H9 (cell line): Measurements from ENCODE around the gene RNF214. TPM values are rescaled to one million over a fixed set of nuclear protein-coding genes. Genes with fewer than 3 reads are reported as not detected.

Source experiments
- DNase-seq: peaks from one replicate; pipeline ENCODE4 v3.0.0-alpha.2; 2017
- H2AFZ ChIP-seq: one replicate; pipeline ENCODE4 v1.6.1; 2013; ENCODE audit warnings: mild to moderate bottlenecking, low read length, control low read depth, moderate library complexity
- H2AK5ac ChIP-seq: 2 replicates; pipeline ENCODE4 v1.6.1; 2013; ENCODE audit warnings: low read length, control low read depth, mixed read lengths; ENCODE audit not compliant: insufficient read length
- H2BK120ac ChIP-seq: one replicate; pipeline ENCODE4 v1.6.1; 2013; ENCODE audit warnings: low read depth, mild to moderate bottlenecking, low read length, control low read depth, inconsistent platforms; ENCODE audit not compliant: poor library complexity, severe bottlenecking
- H2BK12ac ChIP-seq: 2 replicates; pipeline ENCODE4 v1.6.1; 2013; ENCODE audit warnings: low read length, control low read depth, mixed read lengths, low read depth; ENCODE audit not compliant: insufficient read length
- H2BK15ac ChIP-seq: 2 replicates; pipeline ENCODE4 v1.6.1; 2013; ENCODE audit warnings: low read depth, low read length, control low read depth
- H2BK20ac ChIP-seq: one replicate; pipeline ENCODE4 v1.6.1; 2013; ENCODE audit warnings: low read depth, mild to moderate bottlenecking, low read length, control low read depth, inconsistent platforms; ENCODE audit not compliant: poor library complexity, severe bottlenecking
- H2BK5ac ChIP-seq: 2 replicates; pipeline ENCODE4 v1.6.1; 2013; ENCODE audit warnings: low read length, control low read depth, mixed read lengths; ENCODE audit not compliant: insufficient read length
- H3K14ac ChIP-seq: 2 replicates; pipeline ENCODE4 v1.6.1; 2013; ENCODE audit warnings: low read length, control low read depth; ENCODE audit not compliant: insufficient read depth
- H3K18ac ChIP-seq: 2 replicates; pipeline ENCODE4 v1.6.1; 2013; ENCODE audit warnings: low read depth, mild to moderate bottlenecking, mixed read lengths, low read length, control low read depth; ENCODE audit not compliant: insufficient read length
- H3K23ac ChIP-seq: 2 replicates; pipeline ENCODE4 v1.6.1; 2013; ENCODE audit warnings: low read length, control low read depth, mixed read lengths, low read depth; ENCODE audit not compliant: insufficient read length
- H3K23me2 ChIP-seq: 2 replicates; pipeline ENCODE4 v1.6.1; 2013; ENCODE audit warnings: low read depth, mild to moderate bottlenecking, mixed read lengths, low read length, control low read depth; ENCODE audit not compliant: insufficient read length, poor library complexity, severe bottlenecking
- H3K27ac ChIP-seq: 2 replicates; pipeline ENCODE4 v1.5.1; 2013; ENCODE audit warnings: low read length, control low read depth, mixed read lengths, low read depth; ENCODE audit not compliant: insufficient read length
- H3K27me3 ChIP-seq: 2 replicates; pipeline ENCODE4 v1.6.1; 2013; ENCODE audit warnings: low read length, control low read depth, inconsistent platforms; ENCODE audit not compliant: insufficient read depth
- H3K4ac ChIP-seq: 2 replicates; pipeline ENCODE4 v1.6.1; 2013; ENCODE audit warnings: low read depth, mild to moderate bottlenecking, control low read depth, inconsistent platforms, low read length, moderate library complexity
- H3K4me1 ChIP-seq: 2 replicates; pipeline ENCODE4 v1.6.1; 2013; ENCODE audit warnings: low read length, control low read depth, inconsistent platforms; ENCODE audit not compliant: insufficient read depth
- H3K4me2 ChIP-seq: 2 replicates; pipeline ENCODE4 v1.6.1; 2013; ENCODE audit warnings: low read length, control low read depth, mixed read lengths; ENCODE audit not compliant: insufficient read length, insufficient read depth
- H3K56ac ChIP-seq: 2 replicates; pipeline ENCODE4 v1.6.1; 2013; ENCODE audit warnings: low read depth, mild to moderate bottlenecking, mixed read lengths, low read length, control low read depth; ENCODE audit not compliant: insufficient read length
- H3K79me1 ChIP-seq: 2 replicates; pipeline ENCODE4 v1.6.1; 2013; ENCODE audit warnings: low read depth, mild to moderate bottlenecking, moderate library complexity, low read length, control low read depth, inconsistent platforms; ENCODE audit not compliant: insufficient read depth, poor library complexity, severe bottlenecking
- H3K79me2 ChIP-seq: 2 replicates; pipeline ENCODE4 v1.6.1; 2013; ENCODE audit warnings: low read length, control low read depth, inconsistent platforms; ENCODE audit not compliant: insufficient read depth
- H3K9ac ChIP-seq: 2 replicates; pipeline ENCODE4 v1.6.1; 2013; ENCODE audit warnings: low read length, control low read depth, mixed read lengths; ENCODE audit not compliant: insufficient read length; ENCODE audit errors: extremely low read depth
- H3K9me3 ChIP-seq: one replicate; pipeline ENCODE4 v1.6.1; 2013; ENCODE audit warnings: low read depth, low read length, inconsistent platforms; ENCODE audit not compliant: control insufficient read depth
- H3T11ph ChIP-seq: one replicate; pipeline ENCODE4 v1.6.1; 2013; ENCODE audit warnings: mild to moderate bottlenecking, low read length, control low read depth, inconsistent platforms
- H4K20me1 ChIP-seq: one replicate; pipeline ENCODE4 v1.6.1; 2013; ENCODE audit not compliant: control insufficient read depth, insufficient read length, insufficient read depth
- H4K5ac ChIP-seq: 2 replicates; pipeline ENCODE4 v1.6.1; 2013; ENCODE audit warnings: low read depth, mild to moderate bottlenecking, mixed read lengths, low read length, control low read depth; ENCODE audit not compliant: insufficient read length
- H4K8ac ChIP-seq: replicated peaks from 2 replicates; pipeline ENCODE4 v1.6.1; 2013; ENCODE audit warnings: low read length, control low read depth, mixed read lengths, low read depth; ENCODE audit not compliant: insufficient read length
- H4K91ac ChIP-seq: 2 replicates; pipeline ENCODE4 v1.6.1; 2013; ENCODE audit warnings: low read depth, mild to moderate bottlenecking, moderate library complexity, mixed read lengths, low read length, control low read depth; ENCODE audit not compliant: insufficient read length
- H3K27ac Mint-ChIP-seq, 3 experiments: 2 replicates in 2 of 3; 3 replicates in 1 of 3; pipeline ENCODE4 v1.8.0; 2020 to 2021; ENCODE audit warnings: mixed read lengths in 3 of 3, mild to moderate bottlenecking in 1 of 3, moderate library complexity in 1 of 3
- H3K27me3 Mint-ChIP-seq: 2 replicates; pipeline ENCODE4 v1.8.0; 2021; ENCODE audit warnings: low read depth, mild to moderate bottlenecking, moderate library complexity, mixed read lengths
- H3K36me3 Mint-ChIP-seq, 3 experiments: 2 replicates in 2 of 3; 3 replicates in 1 of 3; pipeline ENCODE4 v1.8.0; 2020 to 2021; ENCODE audit warnings: low read depth in 3 of 3, mixed read lengths in 3 of 3; ENCODE audit not compliant: insufficient read depth in 1 of 3
- H3K4me1 Mint-ChIP-seq, 2 experiments: 2 replicates each; pipeline ENCODE4 v1.8.0; 2020; ENCODE audit warnings: mixed read lengths in 2 of 2
- H3K4me3 Mint-ChIP-seq, 2 experiments: 2 replicates in 1 of 2; 3 replicates in 1 of 2; pipeline ENCODE4 v1.8.0; 2020 to 2021; ENCODE audit warnings: mild to moderate bottlenecking in 2 of 2, mixed read lengths in 2 of 2, moderate library complexity in 1 of 2
- H3K9me3 Mint-ChIP-seq, 2 experiments: 2 replicates in 1 of 2; 3 replicates in 1 of 2; pipeline ENCODE4 v1.8.0; 2020; ENCODE audit warnings: mild to moderate bottlenecking in 2 of 2, mixed read lengths in 2 of 2, moderate library complexity in 1 of 2
- WGBS: extraction: QIAGEN DNeasy Blood & Tissue Kit; methylation state at CpG from one replicate; pipeline ENCODE4 v1.1.7; 2013; ENCODE audit warnings: missing lambda C conversion rate, low lambda C conversion rate, mixed read lengths; ENCODE audit not compliant: insufficient read length; ENCODE audit errors: extremely low coverage; 5-methylcytosine and 5-hydroxymethylcytosine counted together
- total RNA-seq: library from RNA; stranded (reverse); gene quantifications from 2 replicates; pipeline ENCODE4 v1.2.1, GENCODE V29; 2021
- TF ChIP-seq, protein P1 (sequence below): fragments of 200-600 bp; sonication (generic); conservative IDR thresholded peaks from 3 replicates; pipeline ENCODE4 v1.8.0; 2021; ENCODE audit warnings: antibody characterized with exemption, mild to moderate bottlenecking

RNF214 gene
- total RNA-seq, 1 experiment from 2014 or later = 26.0 TPM

DNA sequence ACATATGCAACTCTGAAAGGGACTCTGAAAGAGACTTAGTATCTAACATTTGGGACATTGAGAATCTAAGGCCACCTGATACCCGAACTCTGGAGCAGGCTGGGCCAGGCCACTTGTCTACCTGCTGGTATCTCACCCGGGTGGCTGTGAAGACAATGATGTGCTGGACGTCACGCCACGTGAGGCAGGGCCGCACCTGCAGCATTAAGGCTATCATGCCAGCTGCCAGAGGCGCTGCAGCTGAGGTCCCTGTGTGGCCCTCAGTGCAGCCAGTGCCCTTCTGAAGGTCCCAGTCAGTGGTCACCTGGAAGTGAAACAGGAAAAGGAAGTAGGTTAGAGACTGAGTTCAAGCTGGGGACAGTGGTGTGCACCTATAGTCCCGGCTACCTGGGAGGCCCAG, 13.0 kb upstream of the RNF214 start:
- no peaks in the 10 kb centered on the region for H3K9me3 ChIP-seq
- no peaks in the 10 kb centered on the region for H3K79me2 ChIP-seq
- no peak overlapping the region for H3K4me2 ChIP-seq
- Mint-ChIP-seq H3K9me3 (no peaks in the 10 kb centered on the region), H3K27me3 (no peaks in the 10 kb centered on the region), H3K27ac (no peak overlapping the region), H3K36me3 (peaks cover 9 to 67% (median 39%) of the 10 kb centered on the region in 3 experiments), H3K4me3 (no peak overlapping the region), H3K4me1 (peaks cover 6 to 7% of the 10 kb centered on the region in 2 experiments)
- no peaks in the 10 kb centered on the region for H3K27me3 ChIP-seq
- no peak overlapping the region for H2BK12ac ChIP-seq
- H2BK15ac ChIP-seq = no peak overlapping the region
- DNase-seq = no peak
- H3K56ac ChIP-seq = no peak overlapping the region
- no peak overlapping the region for H2AFZ ChIP-seq
- no peak overlapping the region for H2BK5ac ChIP-seq
- no peak overlapping the region for H3K23ac ChIP-seq
- WGBS = no CpG with 5 or more reads among the region's 8 CpGs
- H3K18ac ChIP-seq = no peak overlapping the region
- H3K14ac ChIP-seq = no peak overlapping the region; the same call in 1 of the 2 replicates
- no peaks in the 10 kb centered on the region for H3K4me1 ChIP-seq
- no peak overlapping the region for H3K4ac ChIP-seq
- H2BK20ac ChIP-seq = no peak overlapping the region
- no peak overlapping the region for H4K91ac ChIP-seq
- H3K79me1 ChIP-seq = no peaks in the 10 kb centered on the region
- no peak overlapping the region for H3T11ph ChIP-seq
- TF ChIP-seq, protein P1, sequence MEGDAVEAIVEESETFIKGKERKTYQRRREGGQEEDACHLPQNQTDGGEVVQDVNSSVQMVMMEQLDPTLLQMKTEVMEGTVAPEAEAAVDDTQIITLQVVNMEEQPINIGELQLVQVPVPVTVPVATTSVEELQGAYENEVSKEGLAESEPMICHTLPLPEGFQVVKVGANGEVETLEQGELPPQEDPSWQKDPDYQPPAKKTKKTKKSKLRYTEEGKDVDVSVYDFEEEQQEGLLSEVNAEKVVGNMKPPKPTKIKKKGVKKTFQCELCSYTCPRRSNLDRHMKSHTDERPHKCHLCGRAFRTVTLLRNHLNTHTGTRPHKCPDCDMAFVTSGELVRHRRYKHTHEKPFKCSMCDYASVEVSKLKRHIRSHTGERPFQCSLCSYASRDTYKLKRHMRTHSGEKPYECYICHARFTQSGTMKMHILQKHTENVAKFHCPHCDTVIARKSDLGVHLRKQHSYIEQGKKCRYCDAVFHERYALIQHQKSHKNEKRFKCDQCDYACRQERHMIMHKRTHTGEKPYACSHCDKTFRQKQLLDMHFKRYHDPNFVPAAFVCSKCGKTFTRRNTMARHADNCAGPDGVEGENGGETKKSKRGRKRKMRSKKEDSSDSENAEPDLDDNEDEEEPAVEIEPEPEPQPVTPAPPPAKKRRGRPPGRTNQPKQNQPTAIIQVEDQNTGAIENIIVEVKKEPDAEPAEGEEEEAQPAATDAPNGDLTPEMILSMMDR = no peak
- no peak overlapping the region for H4K8ac ChIP-seq
- no peak overlapping the region for H4K5ac ChIP-seq
- no peak overlapping the region for H3K27ac ChIP-seq
- no peaks in the 10 kb centered on the region for H3K23me2 ChIP-seq
- H2BK120ac ChIP-seq = no peak overlapping the region
- H4K20me1 ChIP-seq = no peaks in the 10 kb centered on the region
- no peak overlapping the region for H2AK5ac ChIP-seq
- no peak overlapping the region for H3K9ac ChIP-seq
